HepG2 (cell line): Measurements from ENCODE around the gene SP110. TPM values are rescaled to one million over a fixed set of nuclear protein-coding genes. Genes with fewer than 3 reads are reported as not detected.

Experiments used
- ATAC-seq: fragments of 200-7000 bp; cut with Tn5 transposase; 3 replicates; pipeline ENCODE4 v1.9.1; 2020; ENCODE audit warnings: mild to moderate bottlenecking, moderate library complexity
- BruUV-seq: library from RNA; stranded (reverse); fragments of 400-500 nt; replicated peaks from 2 replicates; lab custom pipeline; 2021; lab: Mats Ljungman, UMichigan
- CTCF ChIA-PET: fragments of 300-600 bp; formaldehyde crosslinking; extraction: SDS; loops from one replicate; lab custom pipeline; 2021; ENCODE audit warnings: low total read pairs, inconsistent platforms, low intra/inter-chr PET ratio; lab: Yijun Ruan, JAX
- POLR2A ChIA-PET: fragments of 350-600 bp; sonication (Branson Sonifier 250); formaldehyde crosslinking; loops from one replicate; lab custom pipeline; 2020; ENCODE audit warnings: antibody characterized with exemption, inconsistent platforms; lab: Yijun Ruan, JAX
- DNase-seq: peaks from one replicate; pipeline ENCODE4 v3.0.0-alpha.2; 2015; ENCODE audit warnings: low spot score
- FAIRE-seq: peaks from 3 replicates; lab custom pipeline; 2011; peaks lifted over from hg19 to GRCh38; lab: Jason Lieb, UNC
- H2AFZ ChIP-seq: one replicate; pipeline ENCODE4 v1.6.1; 2011; ENCODE audit warnings: low read length, inconsistent platforms
- H3K27ac ChIP-seq: fragments of 300-600 bp; 3 replicates; pipeline ENCODE4 v1.8.0; 2011; ENCODE audit warnings: mixed run types, mild to moderate bottlenecking, mixed read lengths, low read length, inconsistent platforms; ENCODE audit not compliant: insufficient read depth; ENCODE audit errors: extremely low read length
- H3K27me3 ChIP-seq, 2 experiments: fragments of 200-600 bp in 1 of 2; 2 replicates in 1 of 2; 3 replicates in 1 of 2; pipeline versions ENCODE4 v1.6.0 to v1.8.0; 2011; ENCODE audit warnings: low read length in 2 of 2, mild to moderate bottlenecking in 2 of 2, moderate library complexity in 2 of 2, inconsistent platforms in 1 of 2; ENCODE audit not compliant: insufficient read depth in 2 of 2, control insufficient read depth in 1 of 2
- H3K36me3 ChIP-seq, 2 experiments: fragments of 200-600 bp in 1 of 2; replicated peaks in 1 of 2; 2 replicates in 1 of 2; 3 replicates in 1 of 2; pipeline versions ENCODE4 v1.5.1 to v1.8.0; 2011; ENCODE audit warnings: low read length in 2 of 2, inconsistent platforms in 1 of 2; ENCODE audit not compliant: insufficient read depth in 2 of 2, control insufficient read depth in 1 of 2
- H3K4me1 ChIP-seq: 2 replicates; pipeline ENCODE4 v1.5.1; 2012; ENCODE audit warnings: low read length, inconsistent platforms; ENCODE audit not compliant: insufficient read depth
- H3K4me2 ChIP-seq: 2 replicates; pipeline ENCODE4 v1.6.0; 2011; ENCODE audit warnings: low read depth, low read length, inconsistent platforms
- H3K4me3 ChIP-seq, 3 experiments: fragments of 200-600 bp in 1 of 3; sonication (generic), shearing (Covaris generic) in 1 of 3; replicated peaks in 1 of 3; 2 replicates each; pipeline ENCODE4 v1.5.1; 2011 to 2016; ENCODE audit warnings: low read length in 3 of 3, inconsistent platforms in 2 of 3, low read depth in 2 of 3, mild to moderate bottlenecking in 2 of 3, control low read depth in 1 of 3, mixed read lengths in 1 of 3; ENCODE audit not compliant: insufficient read depth in 1 of 3
- H3K79me2 ChIP-seq: one replicate; pipeline ENCODE4 v1.6.1; 2011; ENCODE audit warnings: low read length, inconsistent platforms; ENCODE audit not compliant: insufficient read depth
- H3K9ac ChIP-seq: 2 replicates; pipeline ENCODE4 v1.6.0; 2011; ENCODE audit warnings: mild to moderate bottlenecking, low read depth, low read length, inconsistent platforms; ENCODE audit not compliant: insufficient read depth
- H3K9me3 ChIP-seq: 2 replicates; pipeline ENCODE4 v1.5.1; 2012; ENCODE audit warnings: mild to moderate bottlenecking, low read length
- H4K20me1 ChIP-seq: 2 replicates; pipeline ENCODE4 v1.6.0; 2011; ENCODE audit warnings: inconsistent platforms, mild to moderate bottlenecking, low read length, moderate library complexity; ENCODE audit not compliant: insufficient read depth
- BATF2 ChIP-seq: sonication (generic); formaldehyde crosslinking; IDR thresholded peaks from 2 replicates; pipeline ENCODE4 v1.8.0; 2022; ENCODE audit warnings: mild to moderate bottlenecking, missing genetic modification reagents, moderate library complexity
- CC2D1A ChIP-seq: sonication (generic); formaldehyde crosslinking; IDR thresholded peaks from 2 replicates; pipeline ENCODE4 v1.8.1; 2023; ENCODE audit warnings: mild to moderate bottlenecking, missing genetic modification reagents
- CERS6 ChIP-seq: sonication (generic); formaldehyde crosslinking; IDR thresholded peaks from 2 replicates; pipeline ENCODE4 v1.5.0; 2020; ENCODE audit warnings: missing genetic modification reagents
- GPBP1L1 ChIP-seq: sonication (generic); formaldehyde crosslinking; IDR thresholded peaks from 2 replicates; pipeline ENCODE4 v1.5.0; 2020; ENCODE audit warnings: mild to moderate bottlenecking, missing genetic modification reagents
- GPN1 ChIP-seq: sonication (generic); formaldehyde crosslinking; IDR thresholded peaks from 2 replicates; pipeline ENCODE4 v1.5.1; 2020; ENCODE audit warnings: missing genetic modification reagents, borderline replicate concordance
- HBP1 ChIP-seq: IDR thresholded peaks from 2 replicates; pipeline ENCODE4 v1.6.1; 2016; ENCODE audit warnings: low read depth, control low read depth
- HNRNPH1 ChIP-seq: fragments of 200-400 bp; formaldehyde crosslinking; optimal IDR thresholded peaks from 2 replicates; pipeline ENCODE3; 2017; ENCODE audit warnings: mild to moderate bottlenecking, low read depth, low read length
- MTF1 ChIP-seq: sonication (generic); formaldehyde crosslinking; IDR thresholded peaks from 2 replicates; pipeline ENCODE4 v1.5.0; 2020; ENCODE audit warnings: missing genetic modification reagents
- ZNF367 ChIP-seq: sonication (generic); formaldehyde crosslinking; IDR thresholded peaks from 2 replicates; pipeline ENCODE4 v1.4.0; 2020; ENCODE audit warnings: missing genetic modification reagents, borderline replicate concordance
- ZNF562 ChIP-seq: sonication (generic); formaldehyde crosslinking; IDR thresholded peaks from 2 replicates; pipeline ENCODE4 v1.8.0; 2022; ENCODE audit warnings: missing genetic modification reagents, borderline replicate concordance
- ZNF883 ChIP-seq: sonication (generic); formaldehyde crosslinking; IDR thresholded peaks from 2 replicates; pipeline ENCODE4 v1.5.1; 2020; ENCODE audit warnings: mild to moderate bottlenecking, missing genetic modification reagents; ENCODE audit errors: not compliant biosample characterization
- ZSCAN21 ChIP-seq: sonication (generic); formaldehyde crosslinking; IDR thresholded peaks from 2 replicates; pipeline ENCODE4 v1.8.0; 2022; ENCODE audit warnings: mild to moderate bottlenecking, missing genetic modification reagents, moderate library complexity, borderline replicate concordance
- WGBS: methylation state at CpG from one replicate; pipeline ENCODE4 v1.1.6; 2017; ENCODE audit warnings: low lambda C conversion rate; 5-methylcytosine and 5-hydroxymethylcytosine counted together
- in situ Hi-C: cut with HindIII; loops from 2 replicates; pipeline ENCODE4 v1.10.0; 2017; ENCODE audit warnings: low pct_unique_long_range_greater_than_20kb; ENCODE audit not compliant: extremely low pct_ligation_motif_present
- intact Hi-C: fragments of 100-400 bp; cut with micrococcal nuclease; formaldehyde crosslinking; loops from one replicate; pipeline ENCODE4 v1.10.0; 2022; ENCODE audit not compliant: unreplicated experiment
- polyA plus RNA-seq, 8 experiments: library from polyadenylated mRNA; depleted of rRNA in 3 of 8; stranded (reverse) in 7 of 8; unstranded in 1 of 8; fragments of >200 nt; fragmentation: Illumina TruSeq in 4 of 8; extraction: Trizol in 4 of 8; gene quantifications; 2 replicates each; pipeline versions ENCODE4 v1.2.1 to v1.2.3, GENCODE V29; 2011 to 2016; ENCODE audit warnings: low read depth in 4 of 8, missing spikeins in 1 of 8, mixed read lengths in 1 of 8; ENCODE audit not compliant: insufficient read depth in 1 of 8
- total RNA-seq, 5 experiments: library from RNA; depleted of rRNA; stranded (reverse); fragments of >200 nt; fragmentation: Illumina TruSeq; extraction: Trizol; gene quantifications; 2 replicates each; pipeline ENCODE4 v1.2.3, GENCODE V29; 2016; ENCODE audit warnings: low read depth in 1 of 5
- TF ChIP-seq, protein P1 (sequence below): sonication (generic); formaldehyde crosslinking; IDR thresholded peaks from 2 replicates; pipeline ENCODE4 v1.5.1; 2020; ENCODE audit warnings: mild to moderate bottlenecking, missing genetic modification reagents, moderate library complexity

Gene SP110
- total and polyA plus RNA-seq, 2 of the 13 experiments (the other 11 are each of a cell fraction or from before 2014, with no cell fraction given) = 7.9 to 10.4 TPM

GRCh38 chr2:230172156-230172555, 47.6 kb downstream of the SP110 start:
- Histone ChIP-seq H3K9ac (no peak overlapping the region), H3K79me2 (no peaks in the 10 kb centered on the region), H3K9me3 (no peaks in the 10 kb centered on the region), H3K36me3 (0 out of 5 replicates have a peak, but pooled peaks cover 0 to 3% of the 10 kb centered on the region in 2 experiments), H3K4me3 (no peak overlapping the region), H3K27ac (no peak overlapping the region), H3K27me3 (no peaks in the 10 kb centered on the region), H3K4me2 (no peak overlapping the region), H4K20me1 (no peaks in the 10 kb centered on the region), H3K4me1 (no peaks in the 10 kb centered on the region), H2AFZ (no peak overlapping the region)
- ChIA-PET POLR2A (no interaction called here), CTCF (no interaction called here)
- ATAC-seq (no peak; the same call in 2 of the 3 replicates), FAIRE-seq (no peak), DNase-seq (no peak)
- no peak for TF ChIP-seq HBP1 (CRISPR knock-in tag)
- no peak for TF ChIP-seq CERS6 (CRISPR knock-in tag)
- TF ChIP-seq ZNF883 (CRISPR knock-in tag) = no peak
- TF ChIP-seq ZNF562 (CRISPR knock-in tag) = no peak
- no peak for TF ChIP-seq CC2D1A (CRISPR knock-in tag)
- no peak for TF ChIP-seq ZNF367
- no peak for TF ChIP-seq MTF1 (CRISPR knock-in tag)
- no peak for TF ChIP-seq GPBP1L1 (CRISPR knock-in tag)
- no peak for TF ChIP-seq ZSCAN21 (CRISPR knock-in tag)
- no peak for TF ChIP-seq BATF2 (CRISPR knock-in tag)
- TF ChIP-seq HNRNPH1 = no peak
- TF ChIP-seq, protein P1, sequence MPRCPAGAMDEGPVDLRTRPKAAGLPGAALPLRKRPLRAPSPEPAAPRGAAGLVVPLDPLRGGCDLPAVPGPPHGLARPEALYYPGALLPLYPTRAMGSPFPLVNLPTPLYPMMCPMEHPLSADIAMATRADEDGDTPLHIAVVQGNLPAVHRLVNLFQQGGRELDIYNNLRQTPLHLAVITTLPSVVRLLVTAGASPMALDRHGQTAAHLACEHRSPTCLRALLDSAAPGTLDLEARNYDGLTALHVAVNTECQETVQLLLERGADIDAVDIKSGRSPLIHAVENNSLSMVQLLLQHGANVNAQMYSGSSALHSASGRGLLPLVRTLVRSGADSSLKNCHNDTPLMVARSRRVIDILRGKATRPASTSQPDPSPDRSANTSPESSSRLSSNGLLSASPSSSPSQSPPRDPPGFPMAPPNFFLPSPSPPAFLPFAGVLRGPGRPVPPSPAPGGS (CRISPR knock-in tag) = no peak
- no peak for TF ChIP-seq GPN1 (CRISPR knock-in tag)
- no TSS peak for BruUV-seq
- intact Hi-C loops = no loop called here
- WGBS = 93% methylated on average over 4 of the region's 4 CpGs
- in situ Hi-C loops = no loop called here
